ENCODE measurements around the gene SYNDIG1.

Gene SYNDIG1

GRCh38 chr20:24529369-24529719 lies 59.9 kb downstream of the SYNDIG1 start:
- no peak for DNase-seq

- DNase-seq, result no peak
These were observed 60.8 kb downstream of the SYNDIG1 start for GRCh38 chr20:24530131-24530680.

- no peak for DNase-seq
These were observed 61.8 kb downstream of the SYNDIG1 start for GRCh38 chr20:24531202-24531601.

GRCh38 chr20:24531631-24532419 lies 62.4 kb downstream of the SYNDIG1 start:
- DNase-seq, result no peak

- DNase-seq, result no peak
These were observed 64.0 kb downstream of the SYNDIG1 start for GRCh38 chr20:24533449-24533848.

- no peak for DNase-seq
These were observed 64.9 kb downstream of the SYNDIG1 start for GRCh38 chr20:24534282-24534681.

GRCh38 chr20:24535941-24536730 lies 66.7 kb downstream of the SYNDIG1 start:
- no peak for DNase-seq

GRCh38 chr20:24537210-24537609 lies 67.8 kb downstream of the SYNDIG1 start:
- no peak for DNase-seq

- DNase-seq, result no peak
These were observed 73.3 kb downstream of the SYNDIG1 start for GRCh38 chr20:24542721-24543120.

- DNase-seq, result no peak
These were observed 73.7 kb downstream of the SYNDIG1 start for GRCh38 chr20:24543168-24543567.

- DNase-seq, result no peak
These were observed 74.3 kb downstream of the SYNDIG1 start for GRCh38 chr20:24543741-24544140.

GRCh38 chr20:24544371-24544770 lies 74.9 kb downstream of the SYNDIG1 start:
- no peak for DNase-seq

- no peak for DNase-seq
These were observed 75.7 kb downstream of the SYNDIG1 start for GRCh38 chr20:24545168-24545567.

- DNase-seq, result no peak
These were observed 76.9 kb downstream of the SYNDIG1 start for GRCh38 chr20:24546232-24546892.

- no peak for DNase-seq
These were observed 78.5 kb downstream of the SYNDIG1 start for GRCh38 chr20:24547967-24548366.

- no peak for DNase-seq
These were observed 89.8 kb downstream of the SYNDIG1 start for GRCh38 chr20:24559114-24559732.

- DNase-seq, result no peak
These were observed 91.4 kb downstream of the SYNDIG1 start for GRCh38 chr20:24560571-24561491.

- DNase-seq, result no peak
These were observed 96.5 kb downstream of the SYNDIG1 start for GRCh38 chr20:24565835-24566351.

- DNase-seq, result no peak
These were observed 97.2 kb downstream of the SYNDIG1 start for GRCh38 chr20:24566656-24567055.

- DNase-seq, result no peak
These were observed 98.1 kb downstream of the SYNDIG1 start for GRCh38 chr20:24567508-24567907.

- no peak for DNase-seq
These were observed 99.4 kb downstream of the SYNDIG1 start for GRCh38 chr20:24568842-24569241.

GRCh38 chr20:24571159-24571558 lies 101.7 kb downstream of the SYNDIG1 start:
- DNase-seq, result no peak

All from stimulated activated naive CD4-positive, alpha-beta T cell treated with Interleukin-2 at 50 U/mL for 16 hours (primary cell).